WTC11 (cell line): ENCODE results near the gene MPI. TPM values are rescaled to one million over a fixed set of nuclear protein-coding genes. Genes with fewer than 3 reads are reported as not detected.
A peak's percentile ranks its signal among the peaks of the same experiment; 100 is the strongest.

Experiments used
- ATAC-seq: fragments of 200-7000 bp; cut with Tn5 transposase; 2 replicates; pipeline ENCODE4 v1.10.0; 2021; ENCODE audit warnings: mild to moderate bottlenecking, moderate library complexity
- CTCF ChIA-PET: fragments of 300-600 bp; sonication (Branson Sonifier 250); formaldehyde crosslinking; loops from one replicate; lab custom pipeline; 2021; ENCODE audit warnings: antibody characterized with exemption; lab: Charles Lee
- POLR2A ChIA-PET: fragments of 350-600 bp; sonication (Branson Sonifier 250); formaldehyde crosslinking; loops from one replicate; lab custom pipeline; 2021; ENCODE audit warnings: antibody characterized with exemption; lab: Charles Lee
- DNase-seq: peaks from one replicate; pipeline ENCODE4 v3.0.0; 2021; ENCODE audit warnings: low spot score
- H3K27ac Mint-ChIP-seq: 2 replicates; pipeline ENCODE4 v1.8.0; 2021; ENCODE audit warnings: mixed read lengths
- H3K27me3 Mint-ChIP-seq: 2 replicates; pipeline ENCODE4 v1.8.0; 2021; ENCODE audit warnings: low read depth, mild to moderate bottlenecking, moderate library complexity, mixed read lengths
- H3K36me3 Mint-ChIP-seq: 2 replicates; pipeline ENCODE4 v1.8.0; 2021; ENCODE audit warnings: mixed read lengths
- H3K4me1 Mint-ChIP-seq: 2 replicates; pipeline ENCODE4 v1.8.0; 2022; ENCODE audit warnings: mixed read lengths
- H3K4me3 Mint-ChIP-seq: 2 replicates; pipeline ENCODE4 v1.8.0; 2021; ENCODE audit warnings: mild to moderate bottlenecking, moderate library complexity, mixed read lengths
- H3K9me3 Mint-ChIP-seq: 2 replicates; pipeline ENCODE4 v1.8.0; 2021; ENCODE audit warnings: mixed read lengths
- AFF4 ChIP-seq: sonication (generic); formaldehyde crosslinking; IDR thresholded peaks from 2 replicates; pipeline ENCODE4 v1.8.1; 2023; ENCODE audit warnings: mild to moderate bottlenecking, missing genetic modification reagents, borderline replicate concordance
- ATF2 ChIP-seq: sonication (generic); formaldehyde crosslinking; IDR thresholded peaks from 2 replicates; pipeline ENCODE4 v1.8.1; 2022; ENCODE audit warnings: low read depth, missing genetic modification reagents, borderline replicate concordance
- ATF3 ChIP-seq: sonication (generic); formaldehyde crosslinking; conservative IDR thresholded peaks from 2 replicates; pipeline ENCODE4 v1.8.1; 2022; ENCODE audit warnings: mild to moderate bottlenecking, missing genetic modification reagents
- EMX1 ChIP-seq: fragments of 250-450 bp; sonication (Bioruptor Pico); IDR thresholded peaks from 2 replicates; pipeline ENCODE4 v1.8.0; 2021; ENCODE audit warnings: mild to moderate bottlenecking
- ESRRA ChIP-seq: sonication (generic); formaldehyde crosslinking; IDR thresholded peaks from 2 replicates; pipeline ENCODE4 v1.8.1; 2022; ENCODE audit warnings: mild to moderate bottlenecking, missing genetic modification reagents, borderline replicate concordance
- JAZF1 ChIP-seq: fragments of 250-450 bp; sonication (Bioruptor Pico); IDR thresholded peaks from 2 replicates; pipeline ENCODE4 v1.9.0; 2021; ENCODE audit warnings: moderate library complexity, mild to moderate bottlenecking, inconsistent platforms
- NR3C1 ChIP-seq: sonication (generic); formaldehyde crosslinking; conservative IDR thresholded peaks from 2 replicates; pipeline ENCODE4 v1.8.1; 2023; ENCODE audit warnings: low read depth, mild to moderate bottlenecking, missing genetic modification reagents
- PRRX2 ChIP-seq: fragments of 250-450 bp; sonication (Bioruptor Pico); IDR thresholded peaks from 2 replicates; pipeline ENCODE4 v1.8.0; 2021; ENCODE audit warnings: mild to moderate bottlenecking
- SMAD3 ChIP-seq: sonication (generic); formaldehyde crosslinking; IDR thresholded peaks from 2 replicates; pipeline ENCODE4 v1.8.0; 2022; ENCODE audit warnings: missing genetic modification reagents, mild to moderate bottlenecking, borderline replicate concordance
- SP1 ChIP-seq: sonication (generic); formaldehyde crosslinking; conservative IDR thresholded peaks from 2 replicates; pipeline ENCODE4 v1.8.1; 2022; ENCODE audit warnings: missing genetic modification reagents
- TCF7 ChIP-seq: sonication (generic); formaldehyde crosslinking; IDR thresholded peaks from 2 replicates; pipeline ENCODE4 v1.8.0; 2022; ENCODE audit warnings: mild to moderate bottlenecking, low read depth, missing genetic modification reagents, moderate library complexity
- ZNF138 ChIP-seq: sonication (generic); formaldehyde crosslinking; conservative IDR thresholded peaks from 2 replicates; pipeline ENCODE4 v1.8.1; 2022; ENCODE audit warnings: mild to moderate bottlenecking, moderate library complexity, missing genetic modification reagents
- ZNF219 ChIP-seq: sonication (generic); formaldehyde crosslinking; IDR thresholded peaks from 2 replicates; pipeline ENCODE4 v1.8.0; 2023; ENCODE audit warnings: missing genetic modification reagents, mild to moderate bottlenecking, borderline replicate concordance
- ZNF396 ChIP-seq: fragments of 250-450 bp; sonication (Bioruptor Pico); IDR thresholded peaks from 2 replicates; pipeline ENCODE4 v1.8.0; 2021; ENCODE audit warnings: mild to moderate bottlenecking, moderate library complexity, borderline replicate concordance
- ZNF416 ChIP-seq: fragments of 250-450 bp; sonication (Bioruptor Pico); IDR thresholded peaks from 2 replicates; pipeline ENCODE4 v1.9.0; 2021; ENCODE audit warnings: mild to moderate bottlenecking, inconsistent platforms
- ZNF423 ChIP-seq: fragments of 250-450 bp; sonication (Bioruptor Pico); IDR thresholded peaks from 2 replicates; pipeline ENCODE4 v2.1.2; 2022; ENCODE audit warnings: mild to moderate bottlenecking, moderate library complexity
- ZSCAN18 ChIP-seq: fragments of 250-450 bp; sonication (Bioruptor Pico); IDR thresholded peaks from 2 replicates; pipeline ENCODE4 v2.1.2; 2022; ENCODE audit warnings: mild to moderate bottlenecking, moderate library complexity
- total RNA-seq: library from RNA; stranded (reverse); gene quantifications from 3 replicates; pipeline ENCODE4 v1.2.3, GENCODE V29; 2021

Gene MPI
- total RNA-seq, 1 experiment from 2014 or later, result 36.3 TPM

DNA sequence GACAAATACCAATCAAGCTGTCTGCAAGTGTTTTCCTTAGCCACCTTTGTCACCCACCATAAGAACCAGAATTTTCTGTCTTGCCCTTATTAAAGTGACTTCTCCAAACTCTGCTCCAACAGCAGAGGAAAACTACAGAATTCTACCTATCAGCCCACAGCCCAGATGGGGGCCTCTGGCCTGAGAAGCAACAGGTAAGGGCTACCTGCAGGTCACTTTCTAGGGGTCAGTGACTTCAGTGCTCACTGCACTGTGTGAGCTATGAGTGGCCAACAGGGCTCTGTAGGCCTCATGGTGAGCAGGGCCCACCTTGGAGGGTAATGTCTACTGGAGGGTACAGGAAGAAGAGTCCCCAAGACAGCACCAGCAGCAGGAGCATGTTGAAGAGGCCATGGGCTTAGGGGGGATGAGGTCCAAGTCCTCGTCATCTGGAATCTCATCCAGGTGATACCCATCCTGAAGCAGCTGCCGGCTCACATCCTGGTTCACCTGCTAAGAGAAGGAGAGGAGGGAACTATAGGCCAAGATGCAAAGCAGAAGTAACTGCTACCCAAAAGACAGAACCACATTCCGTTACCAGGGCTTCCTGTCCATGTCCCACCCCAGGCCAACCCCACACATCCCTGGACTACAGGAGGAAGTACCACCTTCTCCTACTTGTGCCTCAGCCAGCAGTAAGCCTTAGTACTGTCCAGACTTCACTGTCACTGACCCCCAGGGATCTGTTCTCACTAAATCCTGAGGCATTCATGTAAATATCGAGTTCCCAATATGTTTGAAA, 12.6 kb downstream of the MPI start:
- Mint-ChIP-seq H3K9me3 (no peaks in the 10 kb centered on the region), H3K27ac (no peak overlapping the region), H3K4me1 (peaks cover 14% of the 10 kb centered on the region), H3K27me3 (no peaks in the 10 kb centered on the region), H3K36me3 (peaks cover 46% of the 10 kb centered on the region), H3K4me3 (no peak overlapping the region)
- ATAC-seq, result no peak
- DNase-seq, result no peak
- ChIA-PET POLR2A (interaction anchor here (0.6 to 1.6 kb wide), 6 partner anchors 12 to 466 kb away, joined by 3 to 5 read pairs (median 4); partner anchors contain the start of genes MAN2C1, MPI and RPP25), CTCF (interaction anchor here (0.6 to 4.1 kb wide), 62 partner anchors 8 to 405 kb away, joined by 3 to 50 read pairs (median 6); partner anchors contain the start of genes COX5A, CPLX3, MPI and PPCDC)
- TF ChIP-seq ZSCAN18 (CRISPR knock-in tag) (no peak), EMX1 (CRISPR knock-in tag) (no peak)

- POLR2A ChIA-PET, result interaction anchor here (0.7 kb wide), 1 partner anchor 289 kb away, joined by 14 read pairs; no protein-coding TSS in a partner anchor
- no peak for TF ChIP-seq AFF4
- no peak for TF ChIP-seq ATF2 (CRISPR knock-in tag)
- TF ChIP-seq NR3C1 (CRISPR knock-in tag), result no peak
- TF ChIP-seq TCF7 (CRISPR knock-in tag), result no peak
- no peak for TF ChIP-seq ESRRA (CRISPR knock-in tag)
- TF ChIP-seq SMAD3 (CRISPR knock-in tag), result no peak
- TF ChIP-seq ZNF219 (CRISPR knock-in tag), result no peak
- no peak for TF ChIP-seq PRRX2 (CRISPR knock-in tag)
- TF ChIP-seq SP1 (CRISPR knock-in tag), result no peak
- TF ChIP-seq ZNF396 (CRISPR knock-in tag), result no peak
- TF ChIP-seq JAZF1 (CRISPR knock-in tag), result no peak
- no peak for TF ChIP-seq ZNF138 (CRISPR knock-in tag)
- no peak for TF ChIP-seq ZNF423 (CRISPR knock-in tag)
- no peak for TF ChIP-seq ZNF416 (CRISPR knock-in tag)
- no peak for TF ChIP-seq ATF3 (CRISPR knock-in tag)
- 0 out of 2 replicates have a peak overlapping the region, but pooled peaks have one; percentile 67 for H3K27ac Mint-ChIP-seq
These were observed 13.8 kb downstream of the MPI start for GRCh38 chr15:74903676-74904075.

More at GRCh38 chr15:74903676-74904075, 13.8 kb downstream of the MPI start:
- ATAC-seq, result no peak
- no peaks in the 10 kb centered on the region for H3K27me3 Mint-ChIP-seq
- no peak overlapping the region for H3K4me3 Mint-ChIP-seq
- no peak for DNase-seq
- peaks cover 49% of the 10 kb centered on the region for H3K36me3 Mint-ChIP-seq
- H3K4me1 Mint-ChIP-seq, result peaks cover 15% of the 10 kb centered on the region
- H3K9me3 Mint-ChIP-seq, result peaks cover 3% of the 10 kb centered on the region
- CTCF ChIA-PET, result interaction anchor here (1.2 to 4.1 kb wide), 2 partner anchors 47 to 134 kb away, joined by 6 to 50 read pairs; no protein-coding TSS in a partner anchor
